Osteocyte (in vitro differentiated cells): Measurements from ENCODE around the gene PTPRM. TPM values are rescaled to one million over a fixed set of nuclear protein-coding genes. Genes with fewer than 3 reads are reported as not detected.

ENCODE experiments used
- DNase-seq: peaks from one replicate; pipeline ENCODE4 v3.0.0; 2021; ENCODE audit warnings: mixed read lengths; ENCODE audit not compliant: unreplicated experiment; ENCODE audit errors: extremely low spot score
- H3K27ac Mint-ChIP-seq: one replicate; pipeline ENCODE4 v1.8.0; 2021; ENCODE audit warnings: mild to moderate bottlenecking, mixed read lengths; ENCODE audit not compliant: unreplicated experiment
- H3K27me3 Mint-ChIP-seq: one replicate; pipeline ENCODE4 v1.8.0; 2021; ENCODE audit warnings: mixed read lengths; ENCODE audit not compliant: unreplicated experiment
- H3K36me3 Mint-ChIP-seq: one replicate; pipeline ENCODE4 v1.8.0; 2021; ENCODE audit warnings: mixed read lengths; ENCODE audit not compliant: unreplicated experiment
- H3K4me1 Mint-ChIP-seq: one replicate; pipeline ENCODE4 v1.8.0; 2021; ENCODE audit warnings: mixed read lengths; ENCODE audit not compliant: unreplicated experiment
- H3K4me3 Mint-ChIP-seq: one replicate; pipeline ENCODE4 v1.8.0; 2021; ENCODE audit warnings: mild to moderate bottlenecking, moderate library complexity, mixed read lengths; ENCODE audit not compliant: unreplicated experiment
- H3K9me3 Mint-ChIP-seq: one replicate; pipeline ENCODE4 v1.8.0; 2021; ENCODE audit warnings: mixed read lengths; ENCODE audit not compliant: unreplicated experiment
- total RNA-seq: library from RNA; stranded (reverse); gene quantifications from 2 replicates; pipeline ENCODE4 v1.2.1, GENCODE V29; 2021
- TF ChIP-seq, protein P1 (sequence below): fragments of 200-600 bp; sonication (generic); IDR thresholded peaks from 2 replicates; pipeline ENCODE4 v1.5.0; 2021; ENCODE audit warnings: antibody characterized with exemption, mild to moderate bottlenecking, moderate library complexity

Gene PTPRM
- total RNA-seq, 1 donor from 2014 or later = 105 TPM

DNA sequence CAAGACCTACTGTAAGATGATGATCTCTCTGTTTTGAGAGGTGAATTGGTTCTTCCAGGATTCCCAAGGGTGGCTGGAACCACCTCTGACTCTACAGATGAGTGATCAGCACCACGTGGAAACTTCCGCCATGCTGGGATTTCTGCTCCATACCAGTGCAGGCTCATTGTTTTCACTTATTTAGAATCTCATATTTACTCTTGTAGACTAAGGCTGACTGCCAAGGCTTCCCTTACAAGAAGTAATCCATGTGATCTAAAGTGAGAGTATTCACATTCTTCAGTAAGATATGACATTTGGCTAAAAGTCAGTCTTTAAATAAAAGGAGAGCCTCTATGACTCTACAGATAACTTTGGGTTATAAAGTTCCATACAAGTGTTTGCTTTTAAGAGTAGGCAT is 719.2 kb downstream of the PTPRM start:
- H3K36me3 Mint-ChIP-seq = peaks cover 6% of the 10 kb centered on the region
- no peak overlapping the region for H3K27ac Mint-ChIP-seq
- H3K4me3 Mint-ChIP-seq = no peak overlapping the region
- TF ChIP-seq, protein P1, sequence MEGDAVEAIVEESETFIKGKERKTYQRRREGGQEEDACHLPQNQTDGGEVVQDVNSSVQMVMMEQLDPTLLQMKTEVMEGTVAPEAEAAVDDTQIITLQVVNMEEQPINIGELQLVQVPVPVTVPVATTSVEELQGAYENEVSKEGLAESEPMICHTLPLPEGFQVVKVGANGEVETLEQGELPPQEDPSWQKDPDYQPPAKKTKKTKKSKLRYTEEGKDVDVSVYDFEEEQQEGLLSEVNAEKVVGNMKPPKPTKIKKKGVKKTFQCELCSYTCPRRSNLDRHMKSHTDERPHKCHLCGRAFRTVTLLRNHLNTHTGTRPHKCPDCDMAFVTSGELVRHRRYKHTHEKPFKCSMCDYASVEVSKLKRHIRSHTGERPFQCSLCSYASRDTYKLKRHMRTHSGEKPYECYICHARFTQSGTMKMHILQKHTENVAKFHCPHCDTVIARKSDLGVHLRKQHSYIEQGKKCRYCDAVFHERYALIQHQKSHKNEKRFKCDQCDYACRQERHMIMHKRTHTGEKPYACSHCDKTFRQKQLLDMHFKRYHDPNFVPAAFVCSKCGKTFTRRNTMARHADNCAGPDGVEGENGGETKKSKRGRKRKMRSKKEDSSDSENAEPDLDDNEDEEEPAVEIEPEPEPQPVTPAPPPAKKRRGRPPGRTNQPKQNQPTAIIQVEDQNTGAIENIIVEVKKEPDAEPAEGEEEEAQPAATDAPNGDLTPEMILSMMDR = no peak
- H3K9me3 Mint-ChIP-seq = no peaks in the 10 kb centered on the region
- H3K27me3 Mint-ChIP-seq = no peaks in the 10 kb centered on the region
- peaks cover 19% of the 10 kb centered on the region for H3K4me1 Mint-ChIP-seq
- DNase-seq = no peak

- no peak overlapping the region for H3K27ac Mint-ChIP-seq
- no peaks in the 10 kb centered on the region for H3K9me3 Mint-ChIP-seq
Measured at GRCh38 chr18:8287196-8287885, 720.2 kb downstream of the PTPRM start.

DNA sequence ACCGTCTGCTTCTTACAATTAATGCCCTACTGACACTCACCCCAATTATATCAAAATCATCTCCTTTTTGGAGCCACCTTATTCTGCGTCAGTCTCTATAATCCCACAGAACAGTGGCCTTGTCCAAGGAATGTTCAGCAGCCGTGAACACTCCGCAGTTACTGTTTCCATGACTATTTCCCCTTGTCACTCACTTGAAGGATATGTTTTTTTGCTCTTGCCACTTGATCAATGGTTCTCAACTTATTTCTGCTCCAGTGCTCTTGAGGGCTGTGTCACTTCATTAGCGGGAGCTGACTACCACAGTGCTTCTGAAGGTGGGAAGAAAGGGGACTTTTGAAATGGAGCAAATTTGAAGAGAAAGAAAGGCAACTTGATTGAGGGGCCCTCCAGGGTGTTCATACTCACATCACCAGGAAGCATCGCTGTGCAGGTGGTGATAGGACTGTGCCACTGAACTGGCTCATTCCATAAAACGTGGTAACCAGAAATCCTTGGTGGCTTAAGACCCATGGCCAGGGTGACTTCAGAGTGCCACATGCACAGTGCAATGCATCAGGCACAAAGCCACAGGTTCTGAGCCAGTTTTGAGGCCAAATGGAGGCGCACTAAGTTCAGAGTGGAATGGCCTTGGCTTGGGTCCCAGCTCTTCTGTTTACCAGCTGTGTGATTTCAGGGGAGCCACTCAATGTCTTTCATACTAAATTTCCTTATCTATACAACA is 721.5 kb downstream of the PTPRM start:
- H3K9me3 Mint-ChIP-seq = no peaks in the 10 kb centered on the region

More at GRCh38 chr18:8287196-8287885, 720.2 kb downstream of the PTPRM start:
- Mint-ChIP-seq H3K27me3 (no peaks in the 10 kb centered on the region), H3K4me3 (no peak overlapping the region), H3K4me1 (peaks cover 19% of the 10 kb centered on the region), H3K36me3 (peaks cover 6% of the 10 kb centered on the region)
- DNase-seq = no peak
- TF ChIP-seq, protein P1 = no peak

GRCh38 chr18:8290435-8290834 is 723.3 kb downstream of the PTPRM start:
- no peaks in the 10 kb centered on the region for H3K9me3 Mint-ChIP-seq
- H3K27me3 Mint-ChIP-seq = no peaks in the 10 kb centered on the region
- peaks cover 8% of the 10 kb centered on the region for H3K4me1 Mint-ChIP-seq
- H3K36me3 Mint-ChIP-seq = peaks cover 12% of the 10 kb centered on the region
- H3K27ac Mint-ChIP-seq = no peak overlapping the region
- TF ChIP-seq, protein P1 = no peak
- H3K4me3 Mint-ChIP-seq = no peak overlapping the region
- no peak for DNase-seq

More for the DNA sequence above, 721.5 kb downstream of the PTPRM start:
- Mint-ChIP-seq H3K4me1 (peaks cover 19% of the 10 kb centered on the region), H3K27me3 (no peaks in the 10 kb centered on the region), H3K27ac (no peak overlapping the region), H3K36me3 (peaks cover 6% of the 10 kb centered on the region), H3K4me3 (no peak overlapping the region)
- no peak for DNase-seq
- TF ChIP-seq, protein P1 = no peak

GRCh38 chr18:8290913-8291312 is 723.8 kb downstream of the PTPRM start:
- Mint-ChIP-seq H3K4me1 (peaks cover 8% of the 10 kb centered on the region), H3K27ac (no peak overlapping the region), H3K4me3 (no peak overlapping the region), H3K9me3 (no peaks in the 10 kb centered on the region), H3K36me3 (peaks cover 12% of the 10 kb centered on the region), H3K27me3 (no peaks in the 10 kb centered on the region)
- TF ChIP-seq, protein P1 = no peak
- no peak for DNase-seq
